Gastrocnemius medialis (tissue), 4 donors: Measurements from ENCODE around the gene NTMT1. TPM values are rescaled to one million over a fixed set of nuclear protein-coding genes. Genes with fewer than 3 reads are reported as not detected.
A peak's percentile ranks its signal among the peaks of the same experiment; 100 is the strongest.
"Not testable (repeated sequence)": the region's sequence is repeated elsewhere in the genome, so short reads cannot be mapped to it uniquely, and the experiment has no call there.

Experiments used
- ATAC-seq, 2 donors: fragments of 150-250 bp; one replicate each; pipeline ENCODE4 v1.9.1; 2016
- DNase-seq, 2 donors: peaks; one replicate each; pipeline ENCODE4 v3.0.0-alpha.2; 2019
- H3K27ac ChIP-seq, 4 donors: fragments of 200-600 bp; sonication (generic); 1 replicate in 1 of 4; 2 replicates in 3 of 4; pipeline ENCODE4 v1.5.1; 2016 to 2018; ENCODE audit warnings: mild to moderate bottlenecking in 2 of 4, moderate library complexity in 1 of 4
- H3K27me3 ChIP-seq, 3 donors: fragments of 200-600 bp; sonication (generic) in 2 of 3; 1 replicate in 1 of 3; 2 replicates in 2 of 3; pipeline versions ENCODE4 v1.5.1 to v1.6.0; 2016 to 2019; ENCODE audit warnings: mild to moderate bottlenecking in 1 of 3, moderate library complexity in 1 of 3
- H3K36me3 ChIP-seq, 2 donors: fragments of 200-600 bp; sonication (generic) in 1 of 2; one replicate each; pipeline ENCODE4 v1.5.1; 2017 to 2018
- H3K4me1 ChIP-seq, 2 donors: fragments of 200-600 bp; sonication (generic) in 1 of 2; one replicate each; pipeline ENCODE4 v1.5.1; 2016 to 2017; ENCODE audit warnings: mild to moderate bottlenecking in 2 of 2
- H3K4me3 ChIP-seq, 4 donors: fragments of 200-600 bp; sonication (generic) in 3 of 4; 1 replicate in 1 of 4; 2 replicates in 3 of 4; pipeline ENCODE4 v1.5.1; 2016 to 2019; ENCODE audit warnings: mild to moderate bottlenecking in 2 of 4
- H3K9me3 ChIP-seq, 3 donors: fragments of 200-600 bp; sonication (generic) in 2 of 3; 1 replicate in 1 of 3; 2 replicates in 2 of 3; pipeline ENCODE4 v1.5.1; 2016 to 2019
- POLR2A ChIP-seq, 2 donors: fragments of 450-650 bp; IDR thresholded peaks; one replicate each; pipeline ENCODE4 v1.6.1; 2017; ENCODE audit warnings: antibody characterized with exemption in 2 of 2, mild to moderate bottlenecking in 2 of 2, moderate library complexity in 2 of 2
- in situ Hi-C, 4 donors: fragments of 200-750 bp; cut with MboI; loops; one replicate each; pipeline versions ENCODE4 v1.15.0 to v1.8.0; 2017; ENCODE audit warnings: low sequenced_read_pairs in 4 of 4
- intact Hi-C: fragments of 100-400 bp; cut with DNase I; formaldehyde crosslinking; loops from one replicate; pipeline ENCODE4 v1.15.1; 2023; ENCODE audit warnings: low total_unique reads
- total RNA-seq, 4 donors: library from RNA; depleted of rRNA; stranded (reverse); fragments of >200 nt; gene quantifications; one replicate each; pipeline versions ENCODE4 v1.1.0 to v1.2.3, GENCODE V29; 2016
- TF ChIP-seq, protein P1 (sequence below), 5 experiments: fragments of 450-650 bp in 3 of 5; fragments of 200-600 bp in 2 of 5; sonication (generic) in 2 of 5; IDR thresholded peaks in 4 of 5; conservative IDR thresholded peaks in 1 of 5; 1 replicate in 4 of 5; 2 replicates in 1 of 5; pipeline ENCODE4 v1.5.1; 2016 to 2019; ENCODE audit warnings: antibody characterized with exemption in 5 of 5, mild to moderate bottlenecking in 3 of 5, moderate library complexity in 3 of 5

The NTMT1 gene
- total RNA-seq, 4 donors from 2014 or later, result 37.8 to 82.1 (median 48.1) TPM

DNA sequence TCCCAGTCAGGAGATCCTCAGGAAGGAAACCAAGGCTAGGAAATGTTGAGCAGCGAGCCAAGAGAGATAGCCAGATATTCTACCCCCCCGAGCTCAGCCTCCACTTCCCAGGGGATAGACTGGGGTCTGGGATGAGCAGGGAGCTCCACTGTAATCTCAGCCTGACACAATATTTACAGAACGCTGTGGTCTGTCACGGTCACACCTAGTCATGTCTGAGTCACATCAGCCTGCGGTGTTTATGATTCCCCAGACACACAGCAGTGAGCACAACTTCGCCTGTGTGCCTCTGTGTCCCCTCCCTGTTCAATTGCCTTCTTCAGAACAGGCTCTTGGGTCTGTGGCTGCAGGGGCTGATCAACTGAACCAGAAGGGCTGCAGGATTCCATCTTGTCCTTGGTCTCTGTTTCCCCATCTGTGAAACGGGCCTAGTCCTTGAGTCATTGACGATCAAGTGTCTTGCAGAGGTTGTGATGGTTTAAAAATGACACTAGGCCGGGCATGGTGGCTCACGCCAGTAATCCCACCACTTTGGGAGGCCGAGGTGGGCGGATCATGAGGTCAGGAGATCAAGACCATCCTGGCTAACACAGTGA, 30.9 kb downstream of the NTMT1 start:
- ATAC-seq (no peak), DNase-seq (no peak)
- Histone ChIP-seq H3K9me3 (no peaks in the 10 kb centered on the region), H3K27ac (no peak overlapping the region), H3K27me3 (peaks cover 0 to 8% (median 0%) of the 10 kb centered on the region in 3 donors), H3K4me1 (no peaks in the 10 kb centered on the region), H3K36me3 (no peaks in the 10 kb centered on the region), H3K4me3 (no peak overlapping the region)
- in situ Hi-C loops, result loop anchor here in 2 of 4 donors (5.0 to 10.0 kb wide), 2 partner anchors 125 to 128 kb away; no protein-coding TSS in a partner anchor
- TF ChIP-seq POLR2A (IDR thresholded peaks at IDR 0.05), result no peak
- TF ChIP-seq, protein P1, sequence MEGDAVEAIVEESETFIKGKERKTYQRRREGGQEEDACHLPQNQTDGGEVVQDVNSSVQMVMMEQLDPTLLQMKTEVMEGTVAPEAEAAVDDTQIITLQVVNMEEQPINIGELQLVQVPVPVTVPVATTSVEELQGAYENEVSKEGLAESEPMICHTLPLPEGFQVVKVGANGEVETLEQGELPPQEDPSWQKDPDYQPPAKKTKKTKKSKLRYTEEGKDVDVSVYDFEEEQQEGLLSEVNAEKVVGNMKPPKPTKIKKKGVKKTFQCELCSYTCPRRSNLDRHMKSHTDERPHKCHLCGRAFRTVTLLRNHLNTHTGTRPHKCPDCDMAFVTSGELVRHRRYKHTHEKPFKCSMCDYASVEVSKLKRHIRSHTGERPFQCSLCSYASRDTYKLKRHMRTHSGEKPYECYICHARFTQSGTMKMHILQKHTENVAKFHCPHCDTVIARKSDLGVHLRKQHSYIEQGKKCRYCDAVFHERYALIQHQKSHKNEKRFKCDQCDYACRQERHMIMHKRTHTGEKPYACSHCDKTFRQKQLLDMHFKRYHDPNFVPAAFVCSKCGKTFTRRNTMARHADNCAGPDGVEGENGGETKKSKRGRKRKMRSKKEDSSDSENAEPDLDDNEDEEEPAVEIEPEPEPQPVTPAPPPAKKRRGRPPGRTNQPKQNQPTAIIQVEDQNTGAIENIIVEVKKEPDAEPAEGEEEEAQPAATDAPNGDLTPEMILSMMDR (IDR thresholded peaks at IDR 0.05 in 4 of 5, conservative IDR thresholded peaks at IDR 0.05 in 1 of 5), result no peak
- intact Hi-C loops, result no loop called here

DNA sequence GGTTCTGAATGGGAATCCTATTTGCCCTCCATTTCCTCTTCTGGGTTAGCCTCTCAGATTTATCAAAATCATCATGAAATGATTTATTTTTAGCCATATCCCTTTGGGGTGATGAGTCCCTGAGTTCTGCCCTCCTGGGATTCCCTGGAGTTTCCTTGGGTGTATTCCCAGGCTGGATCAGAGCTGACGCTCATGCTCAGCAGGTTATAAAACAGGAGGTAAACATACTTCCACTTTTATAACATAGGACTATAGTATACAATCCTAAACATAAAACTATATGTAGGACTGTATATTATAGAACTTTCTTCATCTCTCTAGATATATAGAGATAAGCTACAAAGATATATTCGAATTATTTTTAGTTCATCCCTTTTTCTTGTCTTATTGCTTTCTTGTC, 35.1 kb downstream of the NTMT1 start:
- Histone ChIP-seq H3K4me1 (no peaks in the 10 kb centered on the region), H3K9me3 (no peaks in the 10 kb centered on the region), H3K27me3 (peaks cover 9 to 26% (median 11%) of the 10 kb centered on the region in 3 donors), H3K4me3 (no peak overlapping the region), H3K36me3 (no peaks in the 10 kb centered on the region), H3K27ac (no peak overlapping the region)
- intact Hi-C loops, result no loop called here
- TF ChIP-seq, protein P1 (IDR thresholded peaks at IDR 0.05 in 4 of 5, conservative IDR thresholded peaks at IDR 0.05 in 1 of 5), result no peak
- no peak for TF ChIP-seq POLR2A (IDR thresholded peaks at IDR 0.05)
- DNase-seq, result no peak
- no peak for ATAC-seq
- in situ Hi-C loops, result no loop called here

DNA sequence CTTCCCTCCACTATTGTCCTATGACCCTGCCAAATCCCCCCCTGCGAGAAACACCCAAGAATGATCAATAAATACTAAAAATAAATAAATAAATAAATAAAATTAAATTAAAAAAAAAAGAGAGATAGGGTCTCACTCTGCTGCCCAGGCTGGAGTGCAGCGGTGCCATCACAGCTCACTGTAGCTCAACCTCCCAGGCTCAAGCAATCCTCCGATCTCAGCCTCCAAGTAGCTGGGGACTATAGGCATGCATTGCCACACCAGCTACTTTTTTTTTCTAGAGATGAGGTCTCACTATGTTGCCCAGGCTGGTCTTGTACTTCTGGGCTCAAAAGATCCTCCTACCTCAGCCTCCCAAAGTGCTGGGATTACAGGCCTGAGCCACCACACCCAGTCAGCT, 36.3 kb downstream of the NTMT1 start:
- H3K27ac ChIP-seq, DNase-seq, in situ Hi-C loops, H3K4me1 ChIP-seq, intact Hi-C loops, H3K4me3 ChIP-seq, H3K9me3 ChIP-seq, H3K36me3 ChIP-seq, ATAC-seq: not testable (repeated sequence)
- H3K27me3 ChIP-seq, result peaks cover 13 to 38% (median 22%) of the 10 kb centered on the region in 3 donors

DNA sequence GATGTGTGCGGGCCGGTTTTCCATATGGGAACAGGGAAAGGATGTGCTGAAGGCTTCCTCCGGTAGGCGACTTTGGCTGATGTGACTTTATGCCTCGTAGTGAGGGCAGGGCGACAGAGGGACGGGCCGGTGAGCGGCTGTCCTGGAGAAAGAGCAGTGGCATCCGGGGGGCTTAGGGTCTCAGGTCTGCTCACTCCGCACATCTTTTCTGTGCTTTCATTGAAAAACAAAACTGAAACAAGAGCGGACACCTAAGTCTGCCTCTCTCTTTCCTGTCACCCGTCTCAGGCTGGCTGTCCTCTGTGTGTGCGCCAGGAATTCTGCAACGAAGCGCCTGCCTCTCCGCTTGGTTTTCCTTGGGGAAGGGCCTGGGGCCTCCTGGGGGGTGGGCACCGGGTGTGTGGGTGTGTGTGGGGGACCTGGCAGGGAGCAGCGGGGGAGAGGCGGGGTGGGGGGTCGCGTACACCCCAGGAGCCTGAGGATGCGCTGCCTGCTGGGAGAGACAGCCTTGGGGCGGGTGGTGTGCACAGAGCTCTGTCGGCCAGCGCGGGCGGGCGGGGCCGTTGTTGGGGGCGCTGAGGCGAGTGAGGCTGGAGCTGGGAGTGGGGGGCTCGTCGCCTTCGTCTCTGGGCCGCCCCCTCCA, 38.9 kb downstream of the NTMT1 start:
- Histone ChIP-seq H3K27ac (no peak overlapping the region), H3K4me3 (peak overlapping the region; percentile 33 to 51 (median 44)), H3K36me3 (no peaks in the 10 kb centered on the region), H3K9me3 (no peaks in the 10 kb centered on the region), H3K4me1 (no peaks in the 10 kb centered on the region), H3K27me3 (peaks cover 14 to 46% (median 33%) of the 10 kb centered on the region in 3 donors)
- ATAC-seq, result no peak
- in situ Hi-C loops (no loop called here), intact Hi-C loops (no loop called here)
- no peak for DNase-seq
- no peak for TF ChIP-seq POLR2A (IDR thresholded peaks at IDR 0.05)
- TF ChIP-seq, protein P1 (IDR thresholded peaks at IDR 0.05 in 4 of 5, conservative IDR thresholded peaks at IDR 0.05 in 1 of 5), result no peak

DNA sequence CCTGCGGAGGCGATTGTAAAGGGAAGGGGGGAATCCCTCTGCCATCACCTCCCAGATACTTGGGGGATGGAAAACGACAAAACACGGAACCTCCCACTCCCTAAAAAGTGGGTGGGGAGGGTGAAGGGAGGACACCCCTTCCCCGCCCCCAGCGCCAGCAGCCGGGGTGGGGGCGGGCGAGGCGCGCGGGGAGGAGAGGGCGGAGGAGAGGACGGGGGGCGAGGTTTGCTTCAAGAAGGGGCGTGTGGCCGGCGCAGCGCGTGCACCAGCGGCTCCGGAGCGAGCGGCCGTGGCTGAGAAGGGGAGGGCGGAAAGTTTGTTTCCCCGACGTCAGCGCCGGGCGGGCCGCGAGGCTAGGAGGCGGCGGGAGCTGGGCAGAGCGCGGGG, 39.4 kb downstream of the NTMT1 start, which contains the start of gene PRRX2:
Gene PRRX2 (plus strand): TSS at position 259 of the 387 bp plus-strand sequence. CDS start 221 bp downstream, outside the sequence.
- in situ Hi-C loops, result no loop called here
- intact Hi-C loops, result no loop called here

More for the DNA sequence above, 39.4 kb downstream of the NTMT1 start, which contains the start of gene PRRX2:
- Histone ChIP-seq H3K36me3 (no peaks in the 10 kb centered on the region), H3K4me3 (peak within 1 kb of the TSS; percentile 33 to 51 (median 44)), H3K4me1 (no peaks in the 10 kb centered on the region), H3K27me3 (peaks cover 14 to 46% (median 33%) of the 10 kb centered on the region in 3 donors), H3K27ac (no peak within 1 kb of the TSS), H3K9me3 (no peaks in the 10 kb centered on the region)
- TF ChIP-seq, protein P1 (IDR thresholded peaks at IDR 0.05 in 4 of 5, conservative IDR thresholded peaks at IDR 0.05 in 1 of 5), result no peak
- no peak for TF ChIP-seq POLR2A (IDR thresholded peaks at IDR 0.05)
- ATAC-seq, result peak in 1 of 2 donors; percentile 21
- no peak for DNase-seq
